CD4-positive, alpha-beta T cell treated with Interleukin-6 at 100 ng/mL for 8 hours (primary cell): ENCODE results near the gene RHBG.

Experiments
- DNase-seq: peaks from one replicate; pipeline ENCODE4 v3.0.0-alpha.2; 2020; ENCODE audit warnings: mixed read lengths, low spot score

Gene RHBG

DNA sequence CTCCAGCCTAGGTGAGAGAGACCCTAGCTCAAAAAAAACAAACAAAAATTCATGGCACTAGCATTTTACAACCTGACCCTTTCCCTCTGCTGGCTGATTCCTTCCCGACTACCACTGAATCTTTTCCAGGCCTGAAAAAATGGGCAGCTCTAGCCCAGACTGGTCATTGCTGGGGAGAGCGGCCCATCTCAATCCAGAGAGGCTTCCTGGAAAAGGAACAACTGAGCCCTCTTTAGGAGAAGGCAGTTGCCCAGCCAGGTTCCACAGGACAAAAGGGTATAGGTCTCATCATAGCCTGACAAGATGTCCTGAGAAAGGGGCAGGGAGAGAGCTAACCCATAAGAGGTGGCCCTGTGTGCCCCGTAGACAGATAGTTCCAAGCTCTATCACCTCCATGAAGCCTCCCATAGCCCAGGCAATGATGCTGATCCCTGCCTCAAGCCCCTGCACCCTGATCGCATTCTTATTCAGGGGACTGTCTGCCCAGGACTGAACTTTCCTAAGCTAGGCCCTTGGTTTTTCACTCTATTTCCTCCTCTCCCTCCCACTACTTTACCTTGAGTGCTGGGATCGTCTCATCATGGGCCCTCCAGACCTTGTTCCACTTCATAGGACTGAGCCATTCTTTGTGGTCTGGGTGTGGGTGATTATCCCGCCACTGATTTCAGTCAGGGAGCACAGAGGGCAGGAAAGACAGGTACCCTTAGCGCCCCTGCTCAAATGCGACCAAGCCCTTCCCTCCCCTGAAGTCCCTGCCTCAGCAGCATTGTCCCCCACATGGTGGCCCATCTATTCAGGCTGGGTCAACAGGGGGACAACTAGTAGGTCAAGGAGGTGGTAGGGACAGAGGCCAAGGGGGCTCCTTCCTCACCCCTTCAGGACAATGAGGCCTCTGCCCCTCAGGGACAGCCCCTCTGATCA lies 18.2 kb downstream of the RHBG start:
- no peak for DNase-seq

- no peak for DNase-seq
Measured at GRCh38 chr1:156387870-156388173, 18.8 kb downstream of the RHBG start.

DNA sequence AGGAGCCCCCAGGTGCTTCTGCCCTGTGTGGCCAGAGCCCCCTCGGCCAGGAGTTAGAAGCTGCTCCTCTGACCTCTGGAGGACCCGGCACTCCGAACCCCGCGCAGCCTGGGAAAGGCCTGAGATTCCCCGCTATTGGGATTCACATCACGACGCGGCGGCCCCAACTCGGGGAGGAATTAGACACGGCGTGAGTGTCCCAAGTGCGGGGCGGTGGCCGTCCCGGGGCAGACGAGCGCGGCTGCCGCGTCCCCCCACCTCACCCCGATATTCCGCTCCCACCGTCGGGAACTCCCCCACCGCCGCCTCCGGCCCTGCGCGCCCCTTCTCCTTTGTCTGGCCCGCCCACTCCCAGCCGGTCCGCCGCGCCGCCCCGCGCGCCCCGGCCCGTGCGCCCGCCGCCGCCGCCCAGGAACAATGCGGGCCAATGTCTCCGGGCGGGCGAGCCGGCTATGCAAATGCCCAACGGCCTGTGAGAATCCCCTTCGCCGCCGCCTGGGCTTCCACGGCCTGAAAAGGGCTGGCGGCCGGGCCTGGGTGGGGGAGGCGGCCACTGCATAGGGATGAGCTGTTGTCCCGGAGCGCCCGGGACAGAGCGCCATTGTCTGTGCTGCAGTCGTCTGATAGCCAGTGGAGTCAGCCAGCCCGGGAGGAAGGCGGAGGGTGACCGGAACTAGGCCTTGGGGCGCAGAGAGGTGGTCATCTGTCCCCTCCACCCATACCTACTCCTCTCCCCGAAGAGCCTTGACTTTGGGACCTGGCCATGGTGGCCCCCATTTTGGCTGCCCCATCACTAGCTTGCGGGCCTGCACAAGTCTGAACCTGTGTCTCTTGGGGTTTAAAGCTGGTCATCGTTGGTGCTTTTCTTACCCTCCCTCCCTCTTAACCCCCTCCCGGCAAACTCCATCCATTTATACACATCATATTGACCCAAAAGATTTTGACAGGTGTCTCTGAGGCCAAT lies 19.4 kb downstream of the RHBG start:
- no peak for DNase-seq

- no peak for DNase-seq
Measured at GRCh38 chr1:156389311-156389710, 20.3 kb downstream of the RHBG start.

DNA sequence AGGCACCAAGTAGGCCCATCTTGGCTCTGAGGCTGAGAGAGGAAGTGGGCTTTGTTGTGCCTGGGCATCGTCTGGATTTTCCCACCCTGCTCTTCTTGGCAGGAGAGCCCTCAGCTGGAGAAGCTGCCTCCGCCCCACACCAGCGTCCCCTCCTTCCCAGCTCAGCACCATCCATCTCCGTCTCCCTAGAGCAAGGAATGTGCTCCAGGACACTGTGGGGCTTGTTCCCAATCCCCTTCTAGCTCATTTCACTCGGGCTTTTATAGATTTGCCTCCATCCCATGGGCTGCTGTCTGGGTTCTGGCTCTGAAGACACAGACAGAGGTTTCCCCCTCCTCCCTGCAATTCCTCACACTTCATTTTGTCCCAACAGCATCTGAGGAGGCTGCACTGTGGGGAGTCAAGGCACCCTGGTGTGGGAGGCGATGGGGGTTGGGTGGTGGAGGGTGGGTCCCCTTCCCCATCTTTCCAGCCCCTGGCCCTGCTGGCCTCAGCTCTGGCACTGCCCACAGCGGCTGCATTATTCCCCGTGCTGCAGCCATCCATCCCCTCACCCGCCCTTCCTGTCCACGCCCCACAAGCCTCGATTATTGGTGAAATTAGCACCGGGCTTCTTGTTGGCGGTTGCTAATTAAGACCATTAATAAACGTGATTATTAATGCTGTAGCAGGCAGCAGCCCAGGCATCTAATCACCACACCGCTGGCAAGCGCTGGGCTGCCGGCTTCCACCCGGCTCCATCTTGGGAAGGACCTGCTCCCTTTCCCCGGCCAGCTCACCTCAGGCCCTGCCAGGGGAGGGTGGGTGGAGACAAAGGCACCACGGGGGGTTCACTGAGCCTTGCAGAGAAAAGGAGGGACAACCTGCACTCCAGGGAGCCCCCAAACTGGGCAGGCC lies 21.7 kb downstream of the RHBG start:
- DNase-seq = no peak

DNA sequence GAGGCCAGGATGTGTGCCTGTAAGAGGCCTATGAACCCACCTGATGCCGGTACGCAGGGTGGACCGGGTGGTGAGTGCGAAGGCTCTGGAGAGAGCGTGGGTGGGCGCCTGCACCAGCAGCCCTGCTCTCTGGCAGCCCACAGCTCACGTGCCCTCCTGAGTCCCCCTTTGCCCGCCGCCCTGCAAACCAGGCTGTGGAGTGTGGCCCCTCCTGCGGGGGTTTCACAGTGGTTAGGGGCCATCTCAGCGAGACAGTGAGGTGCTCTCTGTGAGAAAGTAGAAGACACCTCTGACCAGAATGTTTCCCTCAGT lies 22.3 kb downstream of the RHBG start:
- DNase-seq = no peak

DNA sequence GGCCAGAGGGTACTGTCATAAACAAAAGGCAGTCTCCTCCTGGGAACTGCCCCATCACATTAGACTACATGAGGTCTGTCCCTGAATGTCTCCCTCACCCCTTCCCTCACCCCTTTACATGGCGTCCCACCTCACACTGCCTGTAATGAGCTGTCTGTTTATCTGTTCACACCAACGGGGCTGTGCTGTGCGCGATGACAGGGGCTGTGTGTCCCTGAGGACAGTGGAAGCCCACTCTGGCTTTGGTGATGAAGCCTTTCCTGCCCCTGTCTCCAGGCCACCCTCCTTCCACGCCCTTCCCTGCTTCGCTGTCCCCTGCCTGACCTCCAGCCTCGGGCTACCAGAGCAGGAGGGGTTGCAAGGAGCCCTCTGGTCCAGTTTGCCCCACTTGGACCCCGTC lies 22.7 kb downstream of the RHBG start:
- DNase-seq = no peak

GRCh38 chr1:156392452-156392853 lies 23.4 kb downstream of the RHBG start:
- no peak for DNase-seq

DNA sequence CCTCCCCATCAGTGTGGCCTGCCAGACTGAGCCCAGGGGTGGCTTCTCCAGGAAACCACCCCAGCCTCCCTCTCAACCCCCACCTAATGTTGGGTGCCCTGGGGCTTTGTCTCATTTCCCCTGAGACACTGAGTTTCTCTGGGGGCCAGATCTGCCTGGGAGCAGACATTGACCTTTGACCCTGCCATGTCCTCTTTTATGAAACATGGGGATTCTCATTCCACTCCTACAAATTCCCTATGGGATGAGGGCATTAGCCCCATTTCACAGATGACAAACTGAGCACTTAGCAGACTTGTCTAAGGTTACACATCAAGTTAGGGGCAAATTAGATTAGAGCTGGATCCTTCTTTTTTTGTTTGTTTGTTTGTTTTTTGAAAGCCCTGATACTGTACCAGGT lies 24.1 kb downstream of the RHBG start:
- DNase-seq = no peak

DNA sequence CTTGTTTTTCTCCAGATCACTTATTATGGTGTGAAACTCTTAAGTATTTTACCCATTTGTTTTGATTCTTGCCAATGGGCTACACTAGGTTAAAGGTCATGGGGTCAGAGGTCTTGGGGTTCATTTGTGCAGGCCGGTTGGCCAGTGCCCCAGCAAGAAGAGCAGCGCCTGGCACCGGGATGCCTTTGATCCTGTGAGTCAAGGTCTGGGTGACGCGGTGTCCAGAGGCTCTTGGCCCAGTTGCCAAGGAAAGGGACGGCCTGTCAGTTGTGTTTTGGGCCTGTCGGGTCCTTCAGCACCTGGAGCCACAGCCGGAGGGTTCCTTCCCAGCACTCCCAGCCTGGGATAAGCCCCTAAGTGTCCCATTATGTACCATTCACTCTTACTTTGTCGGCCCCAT lies 25.1 kb downstream of the RHBG start:
- DNase-seq = no peak

DNA sequence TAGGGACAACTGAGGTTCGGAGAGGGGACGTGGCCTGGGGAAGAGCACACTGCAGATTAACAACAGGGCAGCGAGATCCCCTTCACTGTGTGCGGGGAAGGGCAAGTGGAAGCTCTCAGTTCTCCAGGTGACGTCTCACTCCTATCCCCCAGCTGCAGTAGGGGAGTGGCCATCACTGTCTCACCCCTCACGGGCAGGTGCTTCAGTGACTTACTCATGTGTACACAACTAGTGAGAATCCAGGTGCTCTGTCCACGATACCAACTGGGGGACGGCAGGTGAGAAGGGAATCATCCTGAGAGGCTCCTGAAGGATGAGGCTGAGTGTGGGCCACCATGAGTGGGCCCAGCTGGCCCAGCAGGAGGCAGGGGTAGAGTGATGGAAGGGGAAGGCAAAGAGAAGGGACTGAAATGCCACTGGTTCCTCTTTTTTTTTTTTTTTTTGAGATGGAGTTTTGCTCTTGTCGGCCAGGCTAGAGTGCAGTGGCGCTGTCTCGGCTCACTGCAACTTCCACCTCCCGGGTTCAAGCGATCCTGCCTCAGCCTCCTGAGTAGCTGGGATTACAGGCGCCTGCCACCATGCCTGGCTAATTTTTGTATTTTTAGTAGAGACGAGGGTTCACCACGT lies 25.9 kb downstream of the RHBG start:
- DNase-seq = no peak

DNA sequence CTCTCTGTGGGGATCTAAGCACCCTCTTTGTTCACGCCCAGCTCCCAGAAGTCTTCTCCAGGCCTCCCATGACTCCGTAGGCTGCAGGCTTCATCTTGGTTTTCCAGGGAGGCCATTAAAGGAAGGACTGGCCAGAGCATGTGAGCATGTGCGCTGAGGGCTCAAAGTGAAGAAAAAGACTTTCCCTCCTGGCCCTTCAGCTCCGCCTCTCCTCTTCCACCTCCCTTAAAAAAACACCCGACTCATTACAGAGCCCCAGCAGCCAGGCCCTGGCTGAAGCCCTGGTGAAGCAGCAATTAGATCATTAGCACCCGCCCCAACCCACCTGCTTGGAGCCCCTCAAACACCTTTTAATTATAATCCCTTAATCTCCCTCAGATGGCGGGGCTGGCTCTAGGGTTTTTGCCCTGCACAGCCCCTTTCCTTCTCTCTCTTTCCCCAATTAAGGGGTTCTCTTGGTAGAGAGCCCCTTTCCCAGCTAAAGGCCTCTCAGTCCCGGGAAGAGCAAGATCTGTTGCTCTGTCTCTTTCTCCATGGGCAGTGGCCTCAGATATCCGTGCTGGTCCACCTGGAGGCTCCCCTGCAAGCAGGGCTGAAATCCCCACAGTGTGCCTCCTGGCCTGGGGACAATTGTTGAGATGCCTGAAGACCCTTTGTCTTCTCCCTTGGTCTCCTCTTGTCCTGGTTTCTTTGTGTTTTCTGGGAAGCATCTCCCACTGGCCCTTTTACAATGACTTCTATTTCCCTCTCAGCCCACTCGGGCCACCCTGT lies 30.5 kb downstream of the RHBG start:
- DNase-seq = no peak

DNA sequence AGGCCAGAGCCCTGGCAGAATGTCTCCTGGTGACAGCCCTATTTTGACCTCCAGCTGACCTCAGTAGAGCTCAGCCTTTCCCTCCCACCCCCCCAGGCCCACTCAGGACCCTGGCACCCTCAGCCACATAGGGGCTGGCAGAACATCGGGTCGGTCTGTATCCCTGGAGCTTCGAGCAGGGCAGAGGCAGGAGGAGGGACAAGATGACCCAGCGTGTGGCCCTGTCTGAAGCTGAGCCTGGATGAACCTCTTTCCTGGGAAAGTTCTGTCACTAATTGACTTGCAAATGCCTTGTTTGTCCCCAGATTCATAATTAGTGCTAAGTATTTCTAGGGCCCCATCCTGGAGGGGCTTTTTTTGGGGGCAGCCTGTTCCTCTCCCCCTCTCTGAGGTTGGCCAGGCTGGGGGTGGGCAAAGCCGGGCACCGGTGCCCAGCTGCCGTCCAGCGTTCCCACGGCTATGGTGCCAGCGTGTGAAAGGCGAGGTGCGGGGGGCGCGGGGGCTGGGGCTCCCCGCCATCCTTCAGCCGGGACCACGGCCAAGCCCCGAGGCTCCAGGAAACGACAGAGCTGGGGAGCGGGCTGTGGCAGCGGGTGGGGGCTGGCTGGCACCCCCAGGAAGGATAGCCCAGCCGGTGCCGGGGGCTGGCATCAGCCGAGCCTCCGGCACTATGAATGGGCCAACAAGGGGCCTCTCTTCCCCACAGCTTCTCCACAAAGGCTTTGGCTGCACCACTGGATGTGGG lies 31.4 kb downstream of the RHBG start:
- no peak for DNase-seq

DNA sequence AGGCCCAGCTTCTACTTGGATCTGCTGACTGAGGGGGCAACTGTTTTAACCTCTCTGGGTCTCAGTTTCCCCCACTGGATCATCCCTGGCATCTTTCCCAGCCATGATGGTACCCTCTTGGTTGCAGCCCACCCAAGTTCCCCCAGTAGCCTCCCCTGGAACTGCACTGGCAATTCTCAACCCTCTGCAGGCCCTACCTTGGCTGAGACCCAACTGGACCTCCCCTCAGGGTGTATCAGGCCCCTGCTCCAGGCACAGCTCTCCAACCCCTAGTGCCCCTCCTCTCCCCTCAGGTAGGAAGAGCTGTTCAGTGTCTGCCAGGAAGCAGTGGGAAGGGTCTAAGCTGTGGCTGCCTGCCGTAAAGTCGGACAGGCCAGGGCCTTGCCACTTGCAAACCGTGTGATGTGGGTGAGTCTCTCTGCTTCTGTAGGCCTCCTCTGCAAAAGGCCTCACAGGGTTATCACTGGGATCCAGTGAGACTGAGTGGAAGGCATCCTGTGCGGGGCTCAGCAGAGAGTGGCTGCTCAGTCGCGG lies 32.1 kb downstream of the RHBG start:
- DNase-seq = no peak

DNA sequence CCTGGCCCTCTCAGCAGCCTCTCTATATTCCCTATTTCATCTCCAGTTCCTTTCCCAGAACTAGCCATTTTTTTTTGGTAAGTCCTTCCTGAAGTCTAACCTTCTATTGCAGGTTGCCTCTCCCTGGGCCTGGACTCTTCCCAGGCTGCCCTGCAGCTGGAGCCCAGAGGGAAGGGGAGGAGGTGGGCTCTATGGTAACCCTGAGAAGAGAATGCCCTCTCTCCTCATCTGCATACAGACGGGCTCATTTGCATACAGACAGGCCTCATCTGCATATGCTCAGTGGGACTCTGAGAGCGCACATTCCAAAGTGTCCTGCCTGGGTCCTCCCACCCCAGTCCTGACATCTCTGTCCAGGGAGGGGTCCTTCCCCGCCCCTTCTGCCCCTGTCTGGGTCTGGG lies 32.7 kb downstream of the RHBG start:
- DNase-seq = no peak

DNA sequence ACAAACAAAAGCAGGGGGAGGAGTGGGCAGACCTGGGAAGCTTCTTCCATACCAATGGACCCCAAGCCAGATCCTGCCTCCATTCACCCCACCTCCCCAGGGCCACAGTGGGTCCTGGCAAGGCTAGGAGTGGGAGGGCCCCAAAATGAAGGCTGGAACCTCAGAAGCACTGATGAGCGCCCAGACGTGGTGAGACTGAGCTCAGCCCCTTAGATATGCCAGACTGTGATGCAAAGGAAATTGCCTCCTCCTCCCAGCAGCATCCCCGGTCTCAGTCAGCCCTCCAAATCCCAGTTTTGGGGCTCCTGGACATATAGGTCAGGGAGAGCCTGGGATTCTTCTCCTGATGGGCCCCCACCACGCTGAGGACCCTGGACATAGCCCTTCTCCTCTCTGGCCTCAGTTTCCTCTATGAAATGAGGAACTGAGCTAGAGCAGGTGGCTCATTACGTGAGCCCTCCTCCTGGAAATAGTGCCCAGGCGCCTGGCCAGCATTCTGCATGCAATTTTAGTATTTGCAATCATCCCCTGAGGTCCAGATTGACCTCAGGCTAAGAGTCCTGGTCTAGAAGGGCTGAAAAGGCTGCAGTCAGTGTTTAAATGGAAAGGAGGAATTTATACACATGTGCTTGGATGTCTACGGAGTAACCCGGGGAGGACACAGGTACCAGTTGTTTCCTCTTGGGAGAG lies 33.5 kb downstream of the RHBG start:
- DNase-seq = no peak

DNA sequence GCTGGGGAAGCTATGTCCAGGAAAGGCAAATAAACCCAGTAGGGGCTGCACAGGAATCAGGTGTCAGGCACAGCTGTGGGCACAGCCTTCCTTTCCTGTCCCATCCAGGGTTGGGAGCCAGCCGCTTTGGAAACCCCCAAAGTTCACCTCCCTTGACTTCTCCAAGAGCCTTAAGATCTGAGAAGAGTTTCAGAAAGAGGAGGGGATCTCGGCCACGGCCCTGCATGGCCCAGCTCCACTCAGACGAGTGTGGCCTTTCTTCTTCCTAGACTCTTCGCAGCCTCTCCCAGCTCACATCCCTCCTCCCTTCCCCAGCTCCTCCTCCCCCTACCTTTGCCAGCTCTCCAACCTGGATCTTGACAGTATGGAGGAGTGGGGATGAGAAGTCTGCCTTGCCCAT lies 36.7 kb downstream of the RHBG start:
- no peak for DNase-seq

DNA sequence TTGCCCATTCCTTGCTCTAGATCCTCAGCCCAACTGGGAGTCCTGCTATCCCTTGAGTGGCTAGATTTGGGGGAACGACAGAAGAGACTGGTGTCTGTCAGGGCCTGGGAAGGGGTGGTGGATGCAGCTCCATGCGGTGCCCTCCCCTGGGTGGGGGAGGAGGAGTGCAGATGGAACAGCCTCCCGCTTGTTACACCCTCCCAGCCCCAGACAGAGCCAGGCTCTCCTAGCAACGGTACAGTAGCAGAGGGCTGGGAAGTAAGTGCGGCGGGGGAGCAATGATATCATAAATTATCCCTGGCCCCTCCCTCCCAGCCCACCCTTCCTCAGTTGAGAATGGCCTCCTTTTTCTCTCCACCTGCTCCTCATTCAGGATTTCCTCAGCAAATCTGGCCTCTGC lies 37.2 kb downstream of the RHBG start:
- no peak for DNase-seq

GRCh38 chr1:156407344-156407743 lies 38.3 kb downstream of the RHBG start:
- DNase-seq = no peak
